HG03095 (cell line): ENCODE results near the gene PHLDB3.

ENCODE experiments used
- ATAC-seq: cut with Tn5 transposase; IDR thresholded peaks from one replicate; pipeline ENCODE4 v1.9.1; 2021; ENCODE audit warnings: moderate library complexity; ENCODE audit not compliant: unreplicated experiment

Gene PHLDB3

DNA sequence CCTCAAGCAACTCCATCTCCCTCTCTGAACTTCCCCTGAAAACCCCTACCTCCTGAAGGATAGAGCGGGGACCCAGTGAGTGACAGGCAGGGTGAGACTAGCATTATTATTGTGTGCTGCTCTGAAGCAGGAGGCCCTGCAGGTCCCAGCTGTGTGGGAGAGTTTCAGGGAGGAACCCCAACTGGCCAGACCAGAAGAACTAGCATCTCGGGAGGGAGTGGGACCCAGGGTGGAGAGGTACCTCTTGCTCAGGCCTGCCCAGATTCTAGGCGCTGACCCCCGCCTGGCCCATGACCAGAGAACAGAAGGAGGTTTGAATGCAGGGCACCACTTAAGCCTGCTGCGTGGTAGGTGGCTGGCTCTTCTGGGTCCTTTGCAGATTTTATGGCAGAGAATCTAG lies 33.5 kb downstream of the PHLDB3 start:
- no peak for ATAC-seq

DNA sequence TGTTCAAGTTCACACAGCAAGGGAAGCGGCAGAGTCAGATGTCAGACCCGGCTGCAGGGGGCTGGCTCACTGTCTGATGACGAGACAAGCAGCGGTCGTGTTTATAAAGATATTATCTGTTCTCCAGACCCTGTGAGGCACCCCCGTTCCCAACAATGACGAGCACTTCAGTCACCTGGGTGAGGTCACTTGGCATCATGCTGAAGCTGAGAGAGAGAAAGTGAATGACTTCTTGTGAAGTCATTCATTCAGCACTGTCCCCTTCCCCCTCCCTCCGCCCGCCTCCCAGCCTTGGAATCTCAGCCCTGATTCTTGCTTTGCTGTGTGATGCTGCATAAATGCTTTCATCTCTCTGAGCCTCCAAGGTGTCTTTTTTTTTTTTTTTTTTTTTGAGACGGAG lies 34.3 kb downstream of the PHLDB3 start:
- ATAC-seq: no peak

- no peak for ATAC-seq
Measured at GRCh38 chr19:43469160-43469480, 35.4 kb downstream of the PHLDB3 start.

DNA sequence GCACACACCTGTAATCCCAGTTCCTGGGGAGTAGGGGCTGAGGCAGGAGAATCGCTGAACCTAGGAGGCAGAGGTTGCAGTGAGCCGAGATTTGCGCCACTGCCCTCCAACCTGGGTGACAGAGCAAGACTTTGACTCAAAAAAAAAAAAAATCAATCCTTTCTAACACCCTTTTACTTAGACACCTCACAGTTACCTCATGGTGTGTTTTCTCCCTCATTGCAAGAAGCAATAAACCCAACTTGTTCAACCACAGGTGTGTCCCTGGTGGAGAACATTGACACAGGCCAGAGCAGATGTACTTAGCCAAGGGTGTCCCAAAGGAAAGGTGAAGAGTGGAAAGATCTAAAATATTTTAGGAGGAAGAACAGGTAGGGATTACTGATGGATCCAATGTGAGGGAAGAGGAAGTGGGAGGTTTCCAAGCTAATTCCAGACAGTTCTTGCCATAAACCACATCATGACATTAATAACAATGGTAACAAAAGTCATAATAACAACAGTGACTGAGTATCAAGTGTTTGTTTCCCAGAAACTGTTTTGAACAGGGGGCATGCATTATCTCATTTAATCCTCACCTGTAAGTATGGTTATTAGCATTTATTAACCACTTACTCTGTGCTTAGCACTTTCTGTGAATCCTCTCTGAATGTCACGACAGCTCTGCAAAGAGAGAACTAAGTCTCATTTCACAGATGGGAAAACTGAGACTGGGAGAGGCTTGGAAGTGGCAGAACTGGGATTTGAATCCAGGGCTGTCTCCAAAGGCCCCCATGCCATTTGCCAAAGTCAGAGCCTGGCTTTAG lies 36.0 kb downstream of the PHLDB3 start:
- no peak for ATAC-seq

GRCh38 chr19:43467730-43468129 lies 36.8 kb downstream of the PHLDB3 start:
- no peak for ATAC-seq

GRCh38 chr19:43467276-43467675 lies 37.3 kb downstream of the PHLDB3 start:
- no peak for ATAC-seq

DNA sequence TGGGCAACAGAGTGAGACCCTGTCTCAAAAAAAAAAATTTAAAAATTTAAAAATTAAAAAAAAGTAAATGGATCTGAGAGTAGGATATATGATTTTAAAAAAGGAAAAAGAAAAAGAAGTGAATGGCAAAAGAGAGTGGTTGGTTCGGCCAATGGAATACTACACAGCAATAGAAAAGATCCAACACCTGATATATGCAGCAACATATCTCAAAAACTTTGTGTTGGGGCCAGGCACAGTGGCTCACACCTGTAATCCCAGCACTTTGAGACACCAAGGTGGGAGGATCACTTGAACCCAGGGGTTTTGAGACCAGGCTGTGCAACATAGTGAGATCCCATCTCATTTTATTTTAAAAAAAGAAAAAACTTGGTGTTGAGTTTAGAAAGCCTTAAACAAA lies 37.8 kb downstream of the PHLDB3 start:
- no peak for ATAC-seq

GRCh38 chr19:43465468-43466120 lies 39.0 kb downstream of the PHLDB3 start, which contains the start of gene LYPD3:
LYPD3 (minus strand) TSS chr19:43465608; CDS start chr19:43465571, 37 bp downstream.
- ATAC-seq: no peak

DNA sequence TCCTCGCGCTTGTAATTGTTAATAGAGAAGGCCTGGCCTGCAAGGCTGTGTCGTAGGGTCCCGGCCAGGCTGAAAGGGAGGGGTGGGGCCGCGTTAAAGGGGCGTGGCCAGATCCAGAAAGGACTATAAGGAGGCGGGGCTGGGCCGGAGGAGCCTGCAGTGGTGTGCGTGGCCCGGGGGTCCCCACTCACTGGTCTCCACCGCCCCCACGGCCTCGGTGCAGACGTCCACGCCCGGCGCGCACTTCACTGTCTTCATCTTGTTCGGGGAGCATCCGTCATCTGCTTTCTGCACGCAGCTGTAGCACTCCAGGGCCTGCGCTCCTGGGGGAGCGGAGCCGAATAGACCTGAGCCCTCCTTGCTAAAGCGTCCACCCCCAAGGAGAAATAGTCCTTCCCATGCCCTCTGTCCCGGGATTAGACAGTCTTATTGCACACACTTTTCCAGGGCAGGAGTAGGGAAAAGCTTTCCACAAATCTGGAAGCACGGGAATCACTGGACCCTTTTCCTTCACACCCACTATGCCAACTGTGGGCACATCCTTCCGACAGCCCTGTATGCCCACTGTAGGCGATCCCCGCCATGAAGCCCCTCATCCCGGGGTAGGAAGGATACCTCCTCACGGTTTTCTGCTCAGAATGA lies 40.3 kb downstream of the PHLDB3 start:
- peak; percentile 36 for ATAC-seq

GRCh38 chr19:43463381-43464133 lies 41.0 kb downstream of the PHLDB3 start:
- peak; percentile 73 for ATAC-seq

GRCh38 chr19:43462785-43463380 lies 41.7 kb downstream of the PHLDB3 start:
- no peak for ATAC-seq

GRCh38 chr19:43462383-43462782 lies 42.2 kb downstream of the PHLDB3 start:
- ATAC-seq: no peak

DNA sequence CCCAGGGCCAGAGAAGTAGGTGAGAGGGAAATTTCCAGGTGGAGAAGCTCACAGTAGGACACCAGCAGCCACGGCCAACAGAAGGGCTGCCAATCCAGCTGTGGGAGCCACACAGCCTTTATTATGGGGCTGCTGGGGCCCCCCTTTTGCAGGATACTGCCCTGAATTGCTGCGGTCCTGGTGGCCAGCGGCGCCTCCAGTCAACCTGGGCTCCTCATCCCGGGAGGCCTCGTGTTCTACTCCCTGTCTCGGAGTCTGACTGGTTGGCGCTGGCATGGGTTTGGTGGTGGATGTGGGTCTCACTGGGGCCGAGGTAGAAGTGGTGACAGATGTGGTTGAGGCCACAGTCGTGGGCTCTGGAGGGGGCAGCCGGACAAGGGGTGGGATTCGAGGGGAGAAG lies 43.2 kb downstream of the PHLDB3 start:
- ATAC-seq: no peak

- ATAC-seq: no peak
Measured at GRCh38 chr19:43460362-43461016, 44.1 kb downstream of the PHLDB3 start.

GRCh38 chr19:43457809-43458208 lies 46.7 kb downstream of the PHLDB3 start:
- ATAC-seq: no peak

GRCh38 chr19:43455321-43456113 lies 49.0 kb downstream of the PHLDB3 start:
- no peak for ATAC-seq

GRCh38 chr19:43454031-43454430 lies 50.5 kb downstream of the PHLDB3 start:
- no peak for ATAC-seq

- ATAC-seq: no peak
Measured at GRCh38 chr19:43452582-43452981, 52.0 kb downstream of the PHLDB3 start.

- no peak for ATAC-seq
Measured at GRCh38 chr19:43450545-43450997, 54.0 kb downstream of the PHLDB3 start.

DNA sequence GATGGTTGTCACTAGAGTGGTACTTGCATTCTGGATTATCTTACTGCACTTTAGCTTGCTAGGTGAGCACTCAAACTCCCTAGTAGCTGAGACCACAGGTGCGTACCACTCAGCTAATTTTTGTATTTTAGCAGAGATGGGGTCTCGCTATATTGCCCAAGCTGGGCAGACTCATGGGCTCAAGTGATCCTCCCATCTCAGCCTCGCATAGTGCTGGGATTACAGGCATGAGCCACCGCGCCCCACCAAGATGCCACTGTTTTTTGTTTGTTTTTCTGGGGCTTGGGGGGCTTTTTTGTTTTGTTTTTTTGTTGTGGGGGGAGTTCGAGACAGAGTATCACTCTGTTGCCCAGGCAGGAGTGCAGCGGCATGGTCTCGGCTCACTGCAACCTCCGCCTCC lies 56.9 kb downstream of the PHLDB3 start:
- no peak for ATAC-seq
